B cell (primary cell): ENCODE measurements around the gene ODF4.

Experiments used
- CTCF ChIP-seq: fragments of 200-600 bp; IDR thresholded peaks from one replicate; pipeline ENCODE4 v1.8.0; 2022; ENCODE audit warnings: antibody characterized with exemption, mild to moderate bottlenecking
- EZH2 ChIP-seq: IDR thresholded peaks from 2 replicates; pipeline ENCODE4 v1.6.1; 2012; ENCODE audit warnings: borderline replicate concordance, low read depth, mild to moderate bottlenecking, moderate library complexity, low read length; ENCODE audit not compliant: insufficient read depth, poor library complexity, severe bottlenecking

GRCh38 chr17:8327303-8327649, 12.4 kb upstream of the ODF4 start:
- TF ChIP-seq CTCF: no peak
- no peak for TF ChIP-seq EZH2
